Hepatocyte (in vitro differentiated cells): ENCODE measurements around the gene PTPRD. TPM values are rescaled to one million over a fixed set of nuclear protein-coding genes. Genes with fewer than 3 reads are reported as not detected.

Experiments used
- DNase-seq: peaks from one replicate; pipeline ENCODE4 v3.0.0-alpha.2; 2016; ENCODE audit warnings: low spot score
- H2AFZ ChIP-seq: fragments of 200-600 bp; sonication (generic); 2 replicates; pipeline ENCODE4 v1.6.0; 2016; ENCODE audit warnings: antibody characterized with exemption, mild to moderate bottlenecking
- H3K27ac ChIP-seq: fragments of 200-600 bp; sonication (generic); 2 replicates; pipeline ENCODE4 v1.5.1; 2016; ENCODE audit warnings: mild to moderate bottlenecking
- H3K27me3 ChIP-seq: fragments of 200-600 bp; sonication (generic); 2 replicates; pipeline ENCODE4 v1.6.1; 2016
- H3K36me3 ChIP-seq: fragments of 200-600 bp; sonication (generic); replicated peaks from 2 replicates; pipeline ENCODE4 v1.5.1; 2016; ENCODE audit warnings: low read depth; ENCODE audit not compliant: insufficient read depth
- H3K4me1 ChIP-seq: fragments of 200-600 bp; sonication (generic); 2 replicates; pipeline ENCODE4 v1.5.1; 2016; ENCODE audit warnings: mild to moderate bottlenecking, moderate library complexity; ENCODE audit not compliant: insufficient read depth
- H3K4me2 ChIP-seq: fragments of 200-600 bp; sonication (generic); 2 replicates; pipeline ENCODE4 v1.6.0; 2016
- H3K4me3 ChIP-seq: fragments of 200-600 bp; sonication (generic); 2 replicates; pipeline ENCODE4 v1.5.1; 2016; ENCODE audit warnings: mild to moderate bottlenecking
- H3K79me2 ChIP-seq: fragments of 200-600 bp; sonication (generic); 2 replicates; pipeline ENCODE4 v1.6.0; 2017; ENCODE audit warnings: mild to moderate bottlenecking
- H3K9me2 ChIP-seq: fragments of 200-600 bp; sonication (generic); replicated peaks from 2 replicates; pipeline ENCODE4 v1.6.0; 2017; ENCODE audit warnings: mild to moderate bottlenecking; ENCODE audit not compliant: insufficient read depth
- H3K9me3 ChIP-seq: fragments of 200-600 bp; sonication (generic); 2 replicates; pipeline ENCODE4 v1.5.1; 2016; ENCODE audit warnings: low read depth, mild to moderate bottlenecking
- H4K20me1 ChIP-seq: fragments of 200-600 bp; sonication (generic); 2 replicates; pipeline ENCODE4 v1.6.0; 2016; ENCODE audit warnings: mild to moderate bottlenecking; ENCODE audit not compliant: insufficient read depth, poor library complexity, severe bottlenecking
- CTCF ChIP-seq: fragments of 200-600 bp; sonication (generic); IDR thresholded peaks from 2 replicates; pipeline ENCODE4 v1.5.1; 2016; ENCODE audit warnings: antibody characterized with exemption, mild to moderate bottlenecking; ENCODE audit not compliant: poor library complexity
- EZH2 ChIP-seq: fragments of 200-600 bp; sonication (generic); IDR thresholded peaks from 2 replicates; pipeline ENCODE4 v1.6.1; 2016; ENCODE audit warnings: antibody characterized with exemption, mild to moderate bottlenecking, borderline replicate concordance
- EZH2phosphoT487 ChIP-seq: fragments of 200-600 bp; sonication (generic); IDR thresholded peaks from one replicate; pipeline ENCODE4 v1.6.1; 2018; ENCODE audit warnings: antibody characterized with exemption, mild to moderate bottlenecking, low read depth, moderate library complexity; ENCODE audit not compliant: unreplicated experiment, severe bottlenecking
- WGBS: methylation state at CpG from one replicate; pipeline ENCODE4 v1.1.6; 2016; ENCODE audit warnings: low lambda C conversion rate; ENCODE audit errors: missing lambda C conversion rate; 5-methylcytosine and 5-hydroxymethylcytosine counted together
- polyA plus RNA-seq: library from polyadenylated mRNA; unstranded; fragments of >200 nt; fragmentation: Nextera tagmentation; extraction: Ambion mirVana; gene quantifications from 2 replicates; pipeline ENCODE4 v1.2.1, GENCODE V29; 2016
- total RNA-seq: library from RNA; depleted of rRNA; stranded (reverse); fragments of >200 nt; gene quantifications from 2 replicates; pipeline ENCODE4 v1.2.3, GENCODE V29; 2014

Gene PTPRD
- total and polyA plus RNA-seq, 2 experiments from 2014 or later = 6.5 to 77.6 TPM

DNA sequence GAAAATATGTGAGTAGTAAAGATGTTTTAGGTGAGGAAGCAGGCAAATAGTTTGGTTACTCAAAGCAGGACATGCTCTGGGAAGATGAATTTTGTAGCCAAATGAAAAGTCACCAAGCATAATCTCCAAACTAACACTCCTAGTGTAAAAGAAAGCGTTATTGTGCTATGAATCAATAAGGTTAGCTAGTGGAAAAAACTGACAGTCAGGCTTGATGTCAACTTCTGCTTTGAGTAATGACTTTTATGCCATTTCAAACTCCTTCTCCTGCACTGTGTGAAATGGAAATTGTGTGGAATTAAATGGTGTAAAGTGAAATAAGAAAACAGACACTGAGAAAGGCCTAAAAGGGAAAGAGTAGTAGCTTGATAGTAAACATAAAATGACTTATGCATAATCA lies 2176.0 kb downstream of the PTPRD start:
- H2AFZ ChIP-seq = no peak overlapping the region
- no peak for TF ChIP-seq EZH2
- no peaks in the 10 kb centered on the region for H3K9me2 ChIP-seq
- no peak overlapping the region for H3K4me3 ChIP-seq
- no peaks in the 10 kb centered on the region for H3K9me3 ChIP-seq
- no peaks in the 10 kb centered on the region for H3K27me3 ChIP-seq
- no peaks in the 10 kb centered on the region for H3K36me3 ChIP-seq
- whole genome bisulfite sequencing = 95% methylated on average over 1 of the region's 1 CpG
- no peaks in the 10 kb centered on the region for H4K20me1 ChIP-seq
- H3K27ac ChIP-seq = no peak overlapping the region
- H3K4me1 ChIP-seq = no peaks in the 10 kb centered on the region
- no peaks in the 10 kb centered on the region for H3K79me2 ChIP-seq
- no peak for DNase-seq
- H3K4me2 ChIP-seq = no peak overlapping the region

- no peak overlapping the region for H2AFZ ChIP-seq
- DNase-seq = no peak
- no peaks in the 10 kb centered on the region for H4K20me1 ChIP-seq
- no peaks in the 10 kb centered on the region for H3K79me2 ChIP-seq
- H3K27me3 ChIP-seq = no peaks in the 10 kb centered on the region
- TF ChIP-seq EZH2phosphoT487 = no peak
- no peak for TF ChIP-seq EZH2
- no peak for TF ChIP-seq CTCF
- H3K4me2 ChIP-seq = no peak overlapping the region
- no peaks in the 10 kb centered on the region for H3K9me2 ChIP-seq
- no peaks in the 10 kb centered on the region for H3K9me3 ChIP-seq
- H3K4me1 ChIP-seq = no peaks in the 10 kb centered on the region
- no peak overlapping the region for H3K27ac ChIP-seq
- H3K36me3 ChIP-seq = no peaks in the 10 kb centered on the region
- no peak overlapping the region for H3K4me3 ChIP-seq
- 95% methylated on average over 3 of the region's 3 CpGs for WGBS
Observed at GRCh38 chr9:8434621-8435020, 2178.2 kb downstream of the PTPRD start.

DNA sequence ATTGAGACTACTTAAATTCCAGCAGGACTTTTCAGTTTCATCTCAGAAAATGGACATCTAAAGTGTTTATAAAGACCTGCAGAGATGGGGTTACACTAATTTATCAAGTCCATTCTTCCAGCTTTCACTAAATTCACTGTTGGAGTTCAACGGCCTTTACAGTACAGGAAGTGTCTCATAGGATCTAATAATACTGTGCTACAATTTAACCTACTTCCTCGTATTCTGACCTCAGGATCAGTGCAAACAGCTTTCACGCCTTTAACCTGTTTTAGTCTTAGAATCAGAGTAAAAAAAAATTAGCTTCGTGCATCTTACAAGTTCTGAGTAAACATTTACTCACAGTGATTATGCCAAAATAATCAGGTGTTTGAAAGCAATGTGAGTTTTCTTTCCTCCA lies 2180.6 kb downstream of the PTPRD start:
- H3K4me1 ChIP-seq = no peaks in the 10 kb centered on the region
- no peak overlapping the region for H2AFZ ChIP-seq
- H3K9me3 ChIP-seq = no peaks in the 10 kb centered on the region
- TF ChIP-seq EZH2phosphoT487 (no peak), CTCF (no peak), EZH2 (no peak)
- WGBS = 82% methylated on average over 4 of the region's 4 CpGs
- no peak overlapping the region for H3K27ac ChIP-seq
- H3K9me2 ChIP-seq = no peaks in the 10 kb centered on the region
- no peak for DNase-seq
- H4K20me1 ChIP-seq = no peaks in the 10 kb centered on the region
- H3K36me3 ChIP-seq = no peaks in the 10 kb centered on the region
- H3K27me3 ChIP-seq = no peaks in the 10 kb centered on the region
- H3K4me3 ChIP-seq = no peak overlapping the region
- H3K79me2 ChIP-seq = no peaks in the 10 kb centered on the region
- no peak overlapping the region for H3K4me2 ChIP-seq

DNA sequence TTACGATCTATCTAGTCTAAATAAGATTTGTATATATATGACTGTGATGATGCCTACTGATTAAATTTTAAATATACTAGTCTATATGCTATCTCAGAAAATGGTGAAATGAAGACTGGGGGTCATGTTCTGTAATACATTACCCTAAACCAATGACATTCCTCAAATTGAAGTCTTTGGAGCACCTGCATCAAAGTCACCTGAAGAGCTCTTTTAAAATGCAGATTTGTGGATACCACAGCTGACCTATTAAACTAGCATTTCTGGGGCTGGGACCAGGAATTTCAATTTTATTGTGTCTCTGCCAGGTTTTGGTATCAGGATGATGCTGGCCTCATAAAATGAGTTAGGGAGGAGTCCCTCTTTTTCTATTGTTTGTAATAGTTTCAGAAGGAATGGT lies 2181.3 kb downstream of the PTPRD start:
- Histone ChIP-seq H3K9me2 (no peaks in the 10 kb centered on the region), H3K79me2 (no peaks in the 10 kb centered on the region), H4K20me1 (no peaks in the 10 kb centered on the region), H3K4me3 (no peak overlapping the region), H2AFZ (no peak overlapping the region), H3K27me3 (no peaks in the 10 kb centered on the region), H3K4me1 (no peaks in the 10 kb centered on the region), H3K9me3 (no peaks in the 10 kb centered on the region), H3K36me3 (no peaks in the 10 kb centered on the region), H3K4me2 (no peak overlapping the region), H3K27ac (no peak overlapping the region)
- DNase-seq = no peak
- no peak for TF ChIP-seq CTCF
- no peak for TF ChIP-seq EZH2
- no peak for TF ChIP-seq EZH2phosphoT487
- 96% methylated on average over 1 of the region's 1 CpG for WGBS
